Right forelimb (tissue), 1 donor: ENCODE measurements around the gene DTHD1.

ENCODE experiments used
- DNase-seq: peaks from one replicate; pipeline ENCODE4 v3.0.0-alpha.2; 2018

Gene DTHD1

DNA sequence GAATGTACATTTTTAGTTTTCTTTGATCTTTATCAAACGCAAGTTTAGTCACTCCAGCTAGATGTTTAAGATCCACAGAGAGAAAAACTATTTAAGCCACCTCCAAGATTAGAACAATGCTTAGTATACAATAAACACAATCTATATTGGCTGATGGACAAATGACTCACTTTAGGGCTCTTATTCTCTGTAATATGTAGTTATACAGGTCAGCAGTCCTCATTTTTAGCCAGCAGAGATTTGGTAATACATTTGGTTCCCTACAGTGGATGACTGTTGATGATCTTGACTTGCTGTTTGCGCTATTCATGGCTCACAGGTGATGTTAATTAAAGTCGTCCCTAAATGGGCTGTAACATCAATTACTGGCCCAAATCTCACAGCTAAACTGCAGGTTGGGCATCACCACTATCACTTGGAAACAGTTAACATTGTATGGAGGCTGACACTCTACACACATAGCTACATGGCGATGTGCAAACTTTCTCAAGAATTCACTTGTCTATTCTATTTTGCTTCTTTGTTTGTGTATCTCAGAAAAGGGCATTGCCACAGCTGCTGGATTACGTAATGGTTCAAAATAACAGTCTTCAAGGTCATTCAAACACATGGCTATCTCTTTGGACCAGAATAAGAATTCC lies 11.8 kb upstream of the DTHD1 start:
- DNase-seq, result no peak

DNA sequence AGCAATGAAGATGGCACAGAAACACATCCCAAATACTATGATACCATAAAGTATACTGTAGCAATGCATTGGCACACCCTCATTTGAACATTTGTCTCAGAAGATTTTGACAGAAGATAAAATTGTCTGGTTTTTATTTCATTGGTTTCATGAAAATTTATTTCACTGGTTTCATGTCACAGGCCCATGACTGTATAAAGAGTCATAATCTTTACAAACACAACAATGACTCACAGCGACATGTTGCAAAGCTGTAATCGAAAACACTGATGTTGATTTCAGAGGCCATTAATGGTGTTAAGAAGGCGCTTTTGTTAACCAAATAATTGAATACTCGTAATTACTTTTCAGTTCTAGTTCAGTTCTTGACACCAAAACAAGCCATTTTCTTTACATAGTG lies 8.1 kb upstream of the DTHD1 start:
- no peak for DNase-seq

DNA sequence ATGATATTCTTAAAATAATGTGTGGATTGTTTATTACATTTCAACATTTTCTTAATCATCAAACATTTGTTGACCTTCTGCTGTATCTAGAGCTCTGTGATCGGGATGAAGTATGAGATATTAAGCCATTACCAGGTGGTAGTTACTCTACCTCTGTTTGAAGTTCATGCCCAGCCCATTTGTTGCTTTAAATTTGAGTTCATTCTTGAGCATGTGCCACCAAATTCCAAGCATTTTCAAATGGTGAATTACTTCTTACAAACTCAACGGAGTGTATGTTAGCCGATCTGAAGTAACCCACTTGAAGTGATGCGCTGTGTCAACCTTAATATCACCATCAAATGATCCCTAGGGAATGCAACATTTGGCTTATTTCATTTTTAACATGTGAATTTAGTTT lies 7.3 kb upstream of the DTHD1 start:
- DNase-seq, result no peak

DNA sequence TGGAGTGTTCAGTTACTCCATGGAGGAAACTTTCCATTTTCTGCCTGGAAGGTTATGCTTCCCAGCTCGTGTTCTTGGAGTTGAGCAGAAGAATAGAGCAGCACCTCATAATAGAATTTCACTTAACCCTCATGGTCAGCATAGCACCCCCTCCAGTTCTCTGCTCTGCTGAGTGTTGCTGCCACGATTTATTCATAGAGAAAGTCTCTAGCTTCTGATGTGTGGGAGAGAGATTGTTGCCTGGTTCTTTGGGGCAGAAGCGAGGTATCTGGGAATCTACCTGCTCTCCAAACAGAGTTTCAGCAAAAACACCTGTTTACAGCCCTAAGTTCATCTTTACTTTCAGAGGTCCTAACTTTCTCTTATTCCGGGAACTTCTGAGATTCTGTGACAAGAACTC lies 3.9 kb upstream of the DTHD1 start:
- DNase-seq, result no peak

DNA sequence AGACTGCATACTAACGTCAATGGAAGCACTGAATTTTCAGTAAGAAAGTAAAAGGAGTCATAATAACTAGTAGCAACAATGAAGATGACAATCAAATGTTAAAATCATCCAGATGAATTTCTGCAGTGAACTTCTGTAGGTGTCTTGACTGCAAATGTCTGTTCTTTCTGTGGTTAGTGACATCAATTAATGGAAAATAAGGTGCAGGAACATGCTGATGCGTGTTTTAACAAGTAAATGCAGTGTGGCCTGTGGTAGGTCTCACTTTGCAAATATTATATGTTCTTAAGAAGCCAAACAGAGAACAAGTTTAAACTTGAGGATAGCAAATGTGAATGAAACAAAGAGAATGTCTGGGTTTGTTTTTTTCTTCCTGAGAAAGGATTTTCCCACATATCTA lies 2.6 kb upstream of the DTHD1 start:
- no peak for DNase-seq

DNA sequence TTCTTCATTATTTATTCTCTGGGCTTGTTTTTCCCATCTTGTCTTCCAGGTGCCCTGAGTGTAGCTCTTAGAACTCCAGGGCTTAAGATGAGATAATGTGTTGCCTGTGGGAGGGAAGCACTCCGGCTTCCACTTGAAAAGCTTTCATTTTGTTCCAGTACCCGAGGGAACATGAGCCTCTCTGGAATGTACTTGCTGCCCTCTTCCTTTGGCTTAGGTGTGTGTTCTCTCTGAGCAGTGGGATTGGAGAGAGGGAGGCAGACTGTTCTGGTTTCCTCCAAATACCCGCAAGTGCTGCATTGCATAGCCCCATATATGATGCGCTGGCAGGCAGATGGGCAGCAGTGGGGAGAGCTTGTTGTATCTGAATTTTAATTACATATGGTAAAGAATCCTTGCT lies 861 bp upstream of the DTHD1 start:
- no peak for DNase-seq

DNA sequence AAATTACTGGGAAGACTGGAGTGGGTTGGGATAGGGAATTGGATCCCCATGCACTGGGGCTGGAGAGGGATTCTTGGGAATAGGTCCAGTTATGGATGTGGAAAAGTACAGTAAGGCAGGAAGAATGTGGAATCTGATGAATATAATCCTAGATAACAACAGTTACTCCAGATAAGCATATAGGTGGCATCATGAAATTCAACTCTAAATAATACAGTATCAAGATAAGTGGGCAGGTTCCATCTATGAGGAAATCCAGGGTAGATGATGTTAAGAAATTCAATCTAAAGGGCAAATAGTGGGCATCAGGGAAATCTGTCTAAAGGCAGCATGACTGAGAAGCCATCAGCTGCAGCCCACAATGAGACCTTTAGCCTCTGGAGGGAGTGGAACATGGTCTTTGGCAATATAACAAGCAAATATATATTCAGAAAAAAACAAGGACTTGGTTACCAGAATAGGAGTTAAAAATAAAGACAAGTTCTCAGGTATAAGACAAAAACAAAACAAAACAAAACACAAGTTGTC lies 1.2 kb downstream of the DTHD1 start:
- DNase-seq, result no peak

DNA sequence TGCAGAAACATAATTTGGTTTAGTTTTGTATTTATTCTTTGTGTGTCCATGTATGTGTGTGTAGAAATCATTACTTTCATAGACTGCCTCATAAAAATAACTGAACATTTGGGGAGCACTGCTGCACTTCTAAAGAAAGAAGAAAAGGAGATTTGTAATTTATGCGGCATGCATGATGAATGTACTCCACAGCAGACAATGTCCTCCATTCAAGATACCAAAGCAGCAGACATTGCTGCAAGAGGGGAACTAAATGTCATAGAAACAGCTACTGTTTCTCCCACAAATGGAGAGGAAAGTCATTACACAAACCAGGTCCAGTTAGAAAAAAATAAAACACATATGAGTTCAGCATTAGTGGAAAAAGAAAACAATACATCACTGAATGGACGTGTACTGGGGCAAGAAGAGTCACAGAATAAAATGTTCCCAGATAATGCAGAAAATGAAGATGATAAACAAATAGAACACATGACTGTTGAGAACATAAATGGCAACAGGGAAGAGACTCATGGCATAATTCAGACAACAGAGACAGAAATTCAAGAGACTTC lies 2.6 kb downstream of the DTHD1 start:
- no peak for DNase-seq

DNA sequence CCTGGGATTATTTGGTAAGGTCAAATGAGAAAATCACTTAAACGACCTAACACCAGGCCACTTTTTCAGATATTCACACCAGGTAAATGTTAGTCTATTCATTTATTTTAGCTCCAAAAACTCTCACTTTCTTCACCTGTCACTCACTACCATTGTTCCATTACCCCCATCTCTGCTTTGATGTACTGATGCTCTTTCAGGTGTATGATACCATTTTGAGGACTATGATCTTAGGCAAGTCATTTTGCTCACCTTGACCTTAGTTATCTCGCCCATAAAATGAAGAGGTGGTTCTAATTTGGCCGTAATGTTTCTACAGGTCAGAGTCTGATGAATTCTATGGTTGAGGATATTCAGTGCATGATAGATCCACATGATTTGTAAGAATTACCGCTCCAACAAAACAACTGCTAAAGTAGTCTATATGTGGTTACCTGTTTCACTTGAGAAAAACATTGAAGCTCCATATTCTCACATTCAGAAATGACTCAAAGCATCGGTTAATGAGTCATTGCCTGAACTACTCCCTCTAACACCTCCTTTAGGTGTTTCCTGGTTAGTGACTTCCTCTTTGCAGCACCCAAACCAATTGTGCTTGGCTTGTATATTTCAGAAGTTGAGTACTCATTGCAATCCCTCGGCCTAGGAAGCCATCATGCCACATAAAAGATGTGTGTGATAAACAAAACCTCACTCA lies 4.5 kb downstream of the DTHD1 start:
- DNase-seq, result no peak

DNA sequence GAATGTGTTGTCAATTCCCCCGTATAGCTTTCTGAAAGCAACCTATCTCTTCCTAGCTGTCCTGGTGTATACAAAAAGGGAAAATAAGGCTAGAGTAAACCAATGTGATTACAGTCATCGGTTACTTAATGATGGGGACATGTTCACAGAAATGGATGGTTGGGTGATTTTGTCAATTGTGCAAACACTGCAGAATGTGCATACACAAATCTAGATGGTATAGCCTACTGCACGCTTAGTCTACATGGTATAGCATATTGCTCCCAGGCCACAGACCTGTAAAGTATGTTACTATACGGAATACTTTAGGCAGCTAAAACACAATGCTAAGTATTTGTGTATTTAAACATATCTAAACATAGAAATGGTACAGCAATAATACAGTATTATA lies 5.1 kb downstream of the DTHD1 start:
- no peak for DNase-seq

DNA sequence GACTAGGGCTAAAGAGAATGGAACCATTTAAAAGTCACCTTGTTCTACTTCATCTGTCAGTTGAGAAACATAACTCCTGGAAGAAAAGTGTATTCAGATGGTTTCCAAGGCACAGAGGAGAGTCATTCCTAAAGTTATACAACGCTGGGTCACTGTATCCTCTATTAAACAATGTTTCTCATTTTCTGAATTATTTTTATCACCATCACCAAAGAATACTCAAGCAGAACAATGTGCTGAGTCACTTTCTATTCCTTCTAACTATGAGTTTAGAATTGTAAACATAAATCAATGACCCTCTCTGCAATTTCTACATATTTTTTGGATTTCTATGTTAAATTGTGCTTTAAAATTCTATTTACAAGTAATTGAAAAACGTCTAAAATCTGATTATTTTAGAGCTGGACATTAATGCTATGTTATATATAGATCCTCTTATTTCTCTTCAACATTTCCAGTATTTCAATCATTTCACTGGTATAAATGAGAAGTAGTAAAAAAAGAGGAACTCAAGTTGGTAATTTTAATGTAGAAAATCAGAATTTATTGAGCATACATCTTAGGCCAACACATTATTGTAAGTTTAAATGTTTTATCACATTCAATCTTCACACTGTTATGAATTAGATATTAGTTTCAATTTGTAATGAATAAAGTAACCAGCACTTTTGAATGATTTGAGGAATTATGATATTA lies 7.5 kb downstream of the DTHD1 start:
- no peak for DNase-seq

DNA sequence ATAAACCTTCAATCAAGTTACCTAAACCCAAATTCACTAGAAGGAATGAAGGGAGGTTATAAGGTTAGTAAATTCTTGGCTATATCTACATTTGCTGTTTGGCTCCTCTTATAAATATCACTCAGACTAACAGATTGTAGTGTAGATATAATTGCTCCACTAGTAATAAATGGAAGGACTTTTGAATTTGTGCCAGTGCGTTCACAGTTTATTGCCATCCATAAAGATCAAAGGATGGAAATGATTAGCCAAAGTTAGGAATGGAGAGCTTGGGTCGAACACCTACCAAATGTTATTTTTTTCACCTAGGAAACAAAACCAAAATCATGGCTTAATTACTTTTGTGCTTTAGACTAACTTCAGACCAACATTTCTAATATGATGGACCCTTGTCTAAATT lies 9.2 kb downstream of the DTHD1 start:
- DNase-seq, result no peak

DNA sequence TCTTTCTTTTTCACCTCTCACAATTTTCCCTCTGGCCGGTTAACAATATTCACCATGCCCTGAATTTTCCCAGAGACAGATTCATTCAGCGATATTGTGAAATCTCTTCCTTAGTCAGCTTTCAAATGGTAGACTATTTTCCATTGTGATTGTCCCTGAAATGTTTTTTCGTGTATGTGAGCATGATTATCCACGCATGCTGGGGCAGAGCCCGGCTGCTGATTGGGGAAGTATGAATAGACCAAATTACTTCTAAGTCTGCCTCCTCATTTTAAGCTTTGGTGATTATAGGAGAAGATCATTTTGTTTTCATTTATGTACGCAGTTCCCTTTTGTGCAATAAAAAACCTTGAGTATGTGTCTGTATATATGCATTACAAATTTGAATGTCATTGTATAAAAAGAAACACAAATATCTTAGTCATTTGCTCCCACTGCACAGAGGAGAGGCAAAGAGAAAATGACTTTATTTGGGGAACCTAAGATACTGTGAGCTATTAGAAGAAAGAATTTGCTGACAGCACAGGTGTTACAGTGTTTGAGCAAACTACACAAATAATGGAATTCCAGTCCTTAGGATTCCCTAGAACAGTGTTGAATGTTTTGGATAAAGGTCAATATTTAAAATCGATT lies 11.3 kb downstream of the DTHD1 start:
- no peak for DNase-seq

DNA sequence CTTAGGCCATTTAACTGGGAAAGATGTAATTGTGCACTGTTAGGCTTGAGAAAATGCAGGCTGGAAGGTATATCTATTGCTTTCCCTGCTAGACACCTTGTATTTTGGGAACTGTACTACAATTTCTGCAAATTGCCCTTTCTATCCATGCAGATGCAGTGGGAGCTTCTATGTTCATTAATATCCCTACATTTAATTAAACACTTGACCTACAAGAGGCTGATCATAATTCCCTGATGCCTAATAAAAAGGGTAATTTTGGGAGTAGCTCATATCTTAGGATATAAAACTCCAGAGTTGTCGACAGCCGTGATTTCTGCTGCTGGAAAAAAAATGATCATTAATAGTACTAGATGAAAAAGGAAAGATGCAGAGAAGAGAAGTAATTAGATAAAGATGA lies 19.7 kb downstream of the DTHD1 start:
- no peak for DNase-seq

DNA sequence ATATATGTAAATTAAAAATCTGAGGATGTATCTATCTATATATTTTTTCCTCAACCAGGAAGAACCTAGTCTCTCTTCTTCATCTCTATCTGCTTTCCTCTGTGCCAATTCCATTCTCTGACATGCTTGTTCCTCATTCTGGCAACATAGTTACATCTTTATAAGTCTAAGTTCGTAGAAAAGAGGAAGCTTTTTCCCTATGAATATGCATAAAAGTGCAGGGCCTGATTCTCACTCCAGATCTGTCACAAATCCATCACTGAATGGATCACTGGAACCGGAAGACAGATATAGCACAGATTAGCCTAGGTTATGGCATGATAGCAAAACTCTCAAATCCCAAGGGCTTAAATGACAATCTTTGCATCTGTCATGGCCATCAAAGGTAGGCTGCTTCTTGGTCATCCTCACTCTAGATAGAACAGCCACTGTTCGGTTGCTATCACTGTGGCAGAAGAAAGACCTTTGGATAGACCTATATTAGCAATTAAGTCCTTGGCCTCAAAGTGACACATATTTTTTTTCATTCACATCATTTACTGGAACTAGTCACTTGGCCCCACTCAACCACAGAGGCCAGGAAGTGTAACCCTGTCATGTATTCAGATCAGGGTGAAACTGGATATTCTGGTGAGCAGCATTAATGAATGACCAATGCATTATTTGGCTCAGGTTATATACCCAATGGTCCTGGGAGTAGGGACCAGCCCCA lies 22.2 kb downstream of the DTHD1 start:
- no peak for DNase-seq

DNA sequence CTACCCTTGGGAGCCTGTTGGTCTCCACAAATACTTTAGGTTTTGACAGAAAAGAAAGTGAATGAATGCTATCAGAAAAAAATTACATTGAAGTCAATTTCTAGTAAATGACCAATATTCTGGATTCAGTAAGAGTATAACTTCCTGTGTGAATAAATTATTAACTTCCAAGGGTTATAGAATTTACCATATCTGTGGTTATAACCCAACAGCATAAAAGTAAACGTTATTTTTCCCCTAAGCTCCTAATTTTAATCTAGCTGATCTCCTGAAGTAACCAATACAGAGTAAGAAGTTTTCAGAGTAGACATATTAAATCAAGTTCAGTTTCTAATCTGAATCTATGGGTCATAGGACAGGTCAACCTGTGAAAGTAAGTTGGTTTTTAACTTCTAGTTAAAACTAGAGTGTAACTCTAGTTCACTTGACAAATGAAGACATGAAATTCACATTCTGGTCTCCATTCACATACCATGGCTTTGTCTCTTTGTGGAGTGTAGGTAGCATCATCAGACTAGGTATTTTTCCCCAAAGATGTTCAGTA lies 22.8 kb downstream of the DTHD1 start:
- no peak for DNase-seq

DNA sequence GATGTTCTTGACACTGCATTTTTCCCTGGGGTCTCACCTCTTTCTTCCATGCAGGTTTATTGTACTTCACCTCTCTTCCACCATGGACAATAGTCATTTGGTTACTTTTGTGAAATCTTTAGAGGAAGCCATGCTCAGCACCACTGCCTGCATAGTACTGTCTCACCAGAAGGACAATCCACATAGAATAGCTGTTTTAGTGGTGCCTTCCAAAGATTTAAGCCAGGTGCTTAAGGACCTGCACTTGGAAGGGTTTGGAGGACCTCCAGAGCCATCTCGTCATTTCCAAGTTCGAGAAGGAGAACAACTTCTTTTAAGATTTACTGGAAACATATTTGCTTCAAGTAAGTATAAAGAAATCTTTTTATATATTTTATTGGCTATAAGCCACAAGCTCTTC lies 26.7 kb downstream of the DTHD1 start:
- no peak for DNase-seq

DNA sequence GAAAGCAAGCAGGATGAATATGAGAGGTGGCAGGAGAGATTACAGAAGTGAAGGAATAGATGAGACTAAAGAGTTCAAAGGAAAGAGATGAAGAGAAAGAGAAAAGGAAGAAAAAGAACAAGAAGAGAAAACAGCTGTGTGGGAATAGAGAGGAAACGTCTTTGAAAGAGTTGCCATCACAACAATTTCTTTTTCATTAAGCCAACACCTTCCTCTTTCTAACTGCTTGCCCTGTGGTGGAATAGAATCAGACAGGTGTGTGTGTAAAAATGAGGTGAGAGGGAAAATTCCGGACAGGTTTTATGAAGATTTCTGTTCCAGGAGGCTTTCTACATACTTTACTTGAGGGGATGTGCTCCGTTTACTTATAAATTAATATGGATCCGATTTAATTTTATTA lies 28.8 kb downstream of the DTHD1 start:
- no peak for DNase-seq

DNA sequence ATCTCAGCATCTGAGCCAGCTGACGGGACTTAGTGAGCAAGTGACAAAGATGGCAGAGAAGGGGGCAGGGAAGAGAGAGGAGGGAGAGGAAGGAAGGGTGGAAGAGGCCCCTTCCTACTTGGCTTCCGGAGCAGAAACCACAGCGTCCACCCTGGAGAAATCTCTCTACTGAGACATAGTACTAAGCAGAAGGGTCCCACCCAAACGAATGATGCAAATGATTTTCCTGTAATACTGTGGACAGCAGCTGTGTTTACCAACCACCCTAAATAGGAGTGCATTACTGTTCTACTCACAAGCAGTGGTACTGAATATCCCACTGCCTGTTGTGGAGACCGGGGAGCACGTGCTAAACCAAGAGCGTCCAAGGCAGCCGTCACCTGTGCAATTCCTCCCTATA lies 29.4 kb downstream of the DTHD1 start:
- DNase-seq, result no peak

DNA sequence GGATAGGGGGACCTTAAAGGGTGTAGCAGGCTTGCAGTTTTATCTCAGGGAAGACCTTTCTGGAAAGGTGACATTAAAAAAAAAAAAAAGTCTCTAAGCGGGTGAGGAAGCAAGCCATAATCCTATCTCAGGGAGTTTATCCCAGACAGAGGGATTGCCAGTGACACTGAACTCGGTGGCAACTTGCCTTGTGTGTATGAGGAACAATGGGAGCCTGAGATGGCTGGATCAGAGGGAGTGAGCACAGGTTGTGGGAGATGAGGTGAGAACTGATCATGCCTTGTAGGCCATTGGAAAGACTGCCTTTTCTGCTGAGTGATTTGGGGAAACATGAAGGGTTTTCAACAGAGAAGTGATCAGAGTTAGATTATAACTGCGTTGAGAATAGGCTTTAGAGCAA lies 31.1 kb downstream of the DTHD1 start:
- DNase-seq, result no peak

DNA sequence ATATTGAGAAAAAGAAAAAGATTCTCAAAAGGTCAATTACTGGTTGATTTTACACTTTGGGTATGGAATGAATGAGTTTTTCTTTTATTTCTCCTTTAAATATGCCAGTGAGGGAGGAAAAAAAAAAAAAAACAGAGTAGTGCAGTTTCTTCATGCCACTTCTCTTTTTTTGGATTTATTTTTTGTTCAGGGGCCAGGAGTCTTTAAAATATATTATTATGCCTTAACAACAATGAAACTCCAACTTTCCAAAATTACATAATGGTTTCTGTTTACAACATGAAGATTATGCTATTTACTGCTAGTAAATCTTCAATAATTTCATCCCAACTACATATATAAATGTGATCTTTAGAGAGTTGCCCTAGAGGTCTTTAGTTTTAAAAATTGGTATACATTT lies 31.9 kb downstream of the DTHD1 start:
- DNase-seq, result no peak

DNA sequence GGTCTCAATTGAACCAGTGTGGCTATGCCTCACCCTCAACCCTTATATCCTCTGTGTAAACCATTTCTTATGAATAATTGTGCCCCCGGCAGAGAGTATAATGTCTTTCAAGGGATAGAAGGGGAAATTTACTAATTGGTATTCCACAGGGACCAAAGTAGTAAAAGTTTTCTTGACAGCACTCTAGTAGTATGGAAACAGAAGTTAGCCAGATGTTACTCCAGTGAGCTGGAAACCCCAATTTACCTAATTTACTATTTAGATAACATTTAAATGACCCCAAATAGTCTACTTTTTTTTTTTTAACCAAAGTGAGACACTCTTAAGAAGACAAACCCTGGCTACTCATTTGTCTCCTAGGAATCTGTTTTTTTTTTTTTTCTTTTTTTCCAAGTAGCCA lies 32.3 kb downstream of the DTHD1 start:
- DNase-seq, result no peak

DNA sequence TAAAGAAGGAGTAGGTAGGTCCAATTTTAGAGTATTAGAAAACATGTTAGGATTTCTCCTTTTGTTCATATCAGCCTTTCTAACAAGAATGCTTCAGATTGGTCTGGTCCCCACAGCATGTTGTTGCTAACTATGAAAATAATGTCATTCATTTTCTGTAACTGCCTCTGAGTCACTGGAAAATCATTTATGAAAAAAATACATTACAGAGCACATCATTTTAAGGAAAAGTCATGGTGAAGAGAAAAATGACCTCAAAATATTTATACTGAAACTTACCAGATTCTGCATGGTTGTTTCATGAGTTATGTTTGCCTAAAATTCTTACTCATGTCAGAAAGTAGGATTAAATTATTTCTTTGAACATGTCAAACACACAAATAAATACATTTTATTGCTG lies 35.2 kb downstream of the DTHD1 start:
- no peak for DNase-seq
